Body of pancreas (tissue), 4 donors: Measurements from ENCODE around the gene RRAGB. TPM values are rescaled to one million over a fixed set of nuclear protein-coding genes. Genes with fewer than 3 reads are reported as not detected.

Experiments
- ATAC-seq: fragments of 150-250 bp; one replicate; pipeline ENCODE4 v1.9.1; 2016
- DNase-seq, 4 donors: peaks; one replicate each; pipeline ENCODE4 v3.0.0-alpha.2; 2019
- H3K27ac ChIP-seq, 4 donors: fragments of 200-600 bp; sonication (generic); 1 replicate in 3 of 4; 2 replicates in 1 of 4; pipeline versions ENCODE4 v1.5.1 to v1.6.1; 2016 to 2019; ENCODE audit warnings: mild to moderate bottlenecking in 1 of 4, mixed read lengths in 1 of 4, moderate library complexity in 1 of 4
- H3K27me3 ChIP-seq, 2 donors: fragments of 200-600 bp; sonication (generic); one replicate each; pipeline ENCODE4 v1.6.0; 2016; ENCODE audit warnings: mild to moderate bottlenecking in 1 of 2
- H3K36me3 ChIP-seq, 2 donors: fragments of 200-600 bp; sonication (generic); replicated peaks in 1 of 2; 2 replicates each; pipeline ENCODE4 v1.5.1; 2016; ENCODE audit warnings: low read depth in 2 of 2; ENCODE audit not compliant: insufficient read depth in 1 of 2
- H3K4me1 ChIP-seq: fragments of 200-600 bp; sonication (generic); one replicate; pipeline ENCODE4 v1.6.0; 2016
- H3K4me3 ChIP-seq, 2 donors: fragments of 200-600 bp; sonication (generic); 1 replicate in 1 of 2; 2 replicates in 1 of 2; pipeline ENCODE4 v1.5.1; 2016 to 2019
- H3K9me3 ChIP-seq, 3 donors: fragments of 200-600 bp; sonication (generic); 1 replicate in 2 of 3; 2 replicates in 1 of 3; pipeline ENCODE4 v1.5.1; 2016
- POLR2A ChIP-seq, 3 donors: fragments of 450-650 bp; IDR thresholded peaks; one replicate each; pipeline ENCODE4 v1.6.1; 2016; ENCODE audit warnings: antibody characterized with exemption in 3 of 3, mild to moderate bottlenecking in 2 of 3
- WGBS, 2 donors: methylation state at CpG; one replicate each; pipeline ENCODE4 v1.1.5; 2017; 5-methylcytosine and 5-hydroxymethylcytosine counted together
- intact Hi-C: fragments of 100-400 bp; cut with DNase I; formaldehyde crosslinking; loops from one replicate; pipeline ENCODE4 v1.15.1; 2023
- total RNA-seq, 2 donors: library from RNA; depleted of rRNA; stranded (reverse); fragments of >200 nt; gene quantifications; one replicate each; pipeline ENCODE4 v1.1.0, GENCODE V29; 2016
- TF ChIP-seq, protein P1 (sequence below), 7 experiments: fragments of 450-650 bp in 4 of 7; fragments of 200-600 bp in 3 of 7; sonication (generic) in 3 of 7; IDR thresholded peaks; one replicate each; pipeline ENCODE4 v1.5.1; 2016 to 2019; ENCODE audit warnings: antibody characterized with exemption in 7 of 7

RRAGB gene
- total RNA-seq, 2 donors from 2014 or later = 5.9 to 11.9 TPM

DNA sequence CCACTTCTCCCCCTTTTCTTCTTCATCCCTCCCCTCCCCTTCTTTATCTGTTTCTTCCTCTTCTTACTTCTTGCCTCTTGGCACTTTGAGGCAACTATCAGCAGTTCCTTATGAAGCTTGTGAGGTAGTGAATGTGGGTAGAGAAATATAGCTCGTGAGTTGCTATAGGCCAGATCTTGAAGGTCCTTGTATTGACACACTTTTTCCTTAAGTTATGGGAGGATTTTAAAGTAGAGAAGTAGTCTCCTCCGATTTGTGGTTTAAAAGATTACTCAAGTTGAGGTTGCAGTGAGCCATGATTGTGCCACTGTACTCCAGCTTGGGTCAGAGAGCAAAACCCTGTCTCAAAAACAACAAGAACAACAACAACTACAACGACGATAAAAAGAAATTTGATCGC is 3.4 kb upstream of the RRAGB start:
- ATAC-seq = no peak
- intact Hi-C loops = no loop called here
- TF ChIP-seq, protein P1, sequence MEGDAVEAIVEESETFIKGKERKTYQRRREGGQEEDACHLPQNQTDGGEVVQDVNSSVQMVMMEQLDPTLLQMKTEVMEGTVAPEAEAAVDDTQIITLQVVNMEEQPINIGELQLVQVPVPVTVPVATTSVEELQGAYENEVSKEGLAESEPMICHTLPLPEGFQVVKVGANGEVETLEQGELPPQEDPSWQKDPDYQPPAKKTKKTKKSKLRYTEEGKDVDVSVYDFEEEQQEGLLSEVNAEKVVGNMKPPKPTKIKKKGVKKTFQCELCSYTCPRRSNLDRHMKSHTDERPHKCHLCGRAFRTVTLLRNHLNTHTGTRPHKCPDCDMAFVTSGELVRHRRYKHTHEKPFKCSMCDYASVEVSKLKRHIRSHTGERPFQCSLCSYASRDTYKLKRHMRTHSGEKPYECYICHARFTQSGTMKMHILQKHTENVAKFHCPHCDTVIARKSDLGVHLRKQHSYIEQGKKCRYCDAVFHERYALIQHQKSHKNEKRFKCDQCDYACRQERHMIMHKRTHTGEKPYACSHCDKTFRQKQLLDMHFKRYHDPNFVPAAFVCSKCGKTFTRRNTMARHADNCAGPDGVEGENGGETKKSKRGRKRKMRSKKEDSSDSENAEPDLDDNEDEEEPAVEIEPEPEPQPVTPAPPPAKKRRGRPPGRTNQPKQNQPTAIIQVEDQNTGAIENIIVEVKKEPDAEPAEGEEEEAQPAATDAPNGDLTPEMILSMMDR (IDR thresholded peaks at IDR 0.05) = no peak
- TF ChIP-seq POLR2A (IDR thresholded peaks at IDR 0.05) = no peak
- WGBS, 2 donors = 58 to 68% methylated on average over 5 of the region's 5 CpGs
- Histone ChIP-seq H3K4me1 (no peaks in the 10 kb centered on the region), H3K36me3 (no peaks in the 10 kb centered on the region), H3K27ac (no peak overlapping the region), H3K4me3 (no peak overlapping the region), H3K27me3 (no peaks in the 10 kb centered on the region), H3K9me3 (no peaks in the 10 kb centered on the region)
- DNase-seq = no peak

DNA sequence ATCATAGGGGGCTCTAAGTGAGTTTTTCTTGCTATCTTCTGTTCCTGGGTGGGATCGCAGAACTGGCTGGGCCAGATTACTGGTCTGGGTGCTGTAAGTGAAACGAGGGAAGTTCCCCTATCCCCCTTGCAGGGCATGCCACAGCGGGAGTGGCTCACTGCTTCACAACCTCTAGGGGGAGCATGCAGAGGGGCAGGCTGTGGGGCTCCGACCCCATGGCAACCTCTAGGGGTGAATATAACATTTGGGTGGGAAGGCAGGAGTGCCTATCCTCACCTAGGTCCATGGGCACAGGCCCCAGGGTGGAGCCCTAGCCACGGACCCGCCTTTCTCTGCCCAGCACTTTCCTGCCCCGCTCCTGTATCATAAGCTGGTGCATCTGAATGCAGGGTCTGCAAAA is 1.7 kb upstream of the RRAGB start:
- ATAC-seq = no peak
- WGBS, 2 donors = 67 to 68% methylated on average over 5 to 6 of the region's 7 CpGs
- H3K27me3 ChIP-seq = no peaks in the 10 kb centered on the region
- H3K9me3 ChIP-seq = no peaks in the 10 kb centered on the region
- H3K4me1 ChIP-seq = no peaks in the 10 kb centered on the region
- no peak for DNase-seq
- intact Hi-C loops = no loop called here
- no peak for TF ChIP-seq POLR2A (IDR thresholded peaks at IDR 0.05)
- TF ChIP-seq, protein P1 (IDR thresholded peaks at IDR 0.05) = no peak
- no peak overlapping the region for H3K27ac ChIP-seq
- H3K36me3 ChIP-seq = no peaks in the 10 kb centered on the region
- no peak overlapping the region for H3K4me3 ChIP-seq

DNA sequence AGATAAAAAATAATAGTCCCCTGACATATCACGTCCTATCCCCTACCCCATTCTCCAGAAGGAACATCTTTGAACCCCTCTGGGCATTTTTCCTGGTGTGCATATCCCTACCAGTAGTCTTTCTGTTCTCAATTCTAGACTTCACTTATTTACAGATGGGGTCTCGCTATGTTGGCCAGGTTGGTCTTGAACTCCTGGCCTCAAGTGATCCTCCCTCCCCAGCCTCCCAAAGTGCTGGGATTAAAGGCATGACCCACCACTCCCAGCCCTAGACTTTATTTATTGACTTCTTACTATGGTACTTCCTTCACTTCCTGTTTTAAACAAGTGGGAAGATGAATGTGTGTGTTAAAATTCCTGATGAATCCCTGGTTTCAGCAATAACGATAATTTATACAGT is 612 bp upstream of the RRAGB start:
- intact Hi-C loops = no loop called here
- Histone ChIP-seq H3K27me3 (no peaks in the 10 kb centered on the region), H3K36me3 (no peaks in the 10 kb centered on the region), H3K4me1 (no peaks in the 10 kb centered on the region), H3K4me3 (no peak overlapping the region), H3K27ac (peak overlapping the region in 3 of 4 donors; percentile 84 to 92 (median 91)), H3K9me3 (no peaks in the 10 kb centered on the region)
- WGBS, 2 donors = 31 to 58% methylated on average over 3 of the region's 3 CpGs
- DNase-seq (no peak), ATAC-seq (no peak)
- TF ChIP-seq, protein P1 (IDR thresholded peaks at IDR 0.05) = no peak
- no peak for TF ChIP-seq POLR2A (IDR thresholded peaks at IDR 0.05)

DNA sequence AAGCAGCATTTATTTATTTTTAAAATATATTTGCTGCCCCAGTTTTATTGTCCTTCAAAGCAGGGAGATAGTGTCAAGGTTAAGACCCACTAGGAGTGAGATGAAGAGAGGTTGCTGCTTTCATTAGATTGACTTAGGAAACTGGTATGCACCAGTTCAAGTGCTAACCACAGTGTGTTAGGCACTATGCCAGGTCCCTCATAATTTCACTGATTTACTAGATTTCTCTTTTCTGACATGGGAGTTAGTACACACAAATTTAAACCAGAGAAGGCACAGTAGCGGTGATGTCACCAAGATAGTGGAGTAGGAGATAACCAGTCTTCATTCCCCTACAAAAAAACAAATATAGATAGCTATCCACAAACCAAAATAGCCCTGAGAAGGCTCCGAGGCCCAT is 14.3 kb downstream of the RRAGB start:
- Histone ChIP-seq H3K27ac (no peak overlapping the region), H3K9me3 (no peaks in the 10 kb centered on the region), H3K27me3 (no peaks in the 10 kb centered on the region), H3K36me3 (no peaks in the 10 kb centered on the region), H3K4me3 (no peak overlapping the region), H3K4me1 (no peaks in the 10 kb centered on the region)
- DNase-seq = no peak
- TF ChIP-seq, protein P1 (IDR thresholded peaks at IDR 0.05) = no peak
- no peak for TF ChIP-seq POLR2A (IDR thresholded peaks at IDR 0.05)
- no peak for ATAC-seq
- WGBS, 2 donors = 88 to 100% methylated on average over 2 of the region's 2 CpGs
- intact Hi-C loops = no loop called here

DNA sequence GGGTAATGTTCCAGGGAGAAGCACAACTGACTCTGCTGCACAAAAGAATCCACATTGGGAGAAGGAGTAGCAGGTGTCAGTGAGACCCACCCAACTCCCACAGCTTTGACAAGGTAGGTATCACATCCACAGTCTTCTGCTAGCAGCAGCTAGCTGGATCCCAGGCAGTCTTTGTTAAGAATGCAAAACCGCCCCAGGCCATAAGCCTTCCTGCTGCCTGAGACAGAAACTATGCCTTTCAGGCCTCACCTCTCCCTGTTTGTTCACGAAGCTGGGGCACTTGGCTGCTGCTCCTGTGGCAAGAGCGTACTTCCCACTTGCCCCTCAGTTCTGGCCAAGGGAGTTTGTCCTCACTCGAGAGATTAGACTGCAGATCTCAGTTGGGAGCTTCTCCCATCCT is 21.4 kb downstream of the RRAGB start:
- Histone ChIP-seq H3K9me3 (no peaks in the 10 kb centered on the region), H3K36me3 (peaks cover 0 to 1% of the 10 kb centered on the region in 2 donors), H3K27ac (no peak overlapping the region), H3K27me3 (no peaks in the 10 kb centered on the region), H3K4me1 (no peaks in the 10 kb centered on the region), H3K4me3 (no peak overlapping the region)
- WGBS, 2 donors = 96% methylated on average over 4 of the region's 4 CpGs; no CpG with 5 or more reads in 1 of the 2 donors
- no peak for DNase-seq
- no peak for ATAC-seq
- intact Hi-C loops = no loop called here
- TF ChIP-seq POLR2A (IDR thresholded peaks at IDR 0.05) = no peak
- TF ChIP-seq, protein P1 (IDR thresholded peaks at IDR 0.05) = no peak
